GM12878 (cell line): ENCODE measurements around the gene ADAM33. TPM values are rescaled to one million over a fixed set of nuclear protein-coding genes. Genes with fewer than 3 reads are reported as not detected.

Source experiments
- ATAC-seq: fragments of 200-7000 bp; cut with Tn5 transposase; 3 replicates; pipeline ENCODE4 v1.9.1; 2020; ENCODE audit warnings: mild to moderate bottlenecking, moderate library complexity
- BruUV-seq: library from RNA; stranded (reverse); fragments of 400-500 nt; replicated peaks from 2 replicates; lab custom pipeline; 2021; lab: Mats Ljungman, UMichigan
- CTCF ChIA-PET: fragments of 300-600 bp; sonication (Branson Sonifier 250); formaldehyde crosslinking; extraction: SDS; loops from one replicate; lab custom pipeline; 2021; ENCODE audit warnings: inconsistent platforms; lab: Yijun Ruan, JAX
- POLR2A ChIA-PET: fragments of 350-600 bp; formaldehyde crosslinking; extraction: SDS; loops from one replicate; lab custom pipeline; 2021; ENCODE audit warnings: inconsistent platforms; lab: Charles Lee
- RAD21 ChIA-PET: fragments of 300-600 bp; sonication (Branson Sonifier 250); formaldehyde crosslinking; loops from one replicate; lab custom pipeline; 2023; ENCODE audit warnings: antibody characterized with exemption; ENCODE audit not compliant: unreplicated experiment; lab: Charles Lee
- SMC1A ChIA-PET: fragments of 300-600 bp; sonication (Branson Sonifier 250); formaldehyde crosslinking; loops from one replicate; lab custom pipeline; 2023; ENCODE audit not compliant: unreplicated experiment, uncharacterized antibody; lab: Charles Lee
- DNase-seq: peaks from one replicate; pipeline ENCODE4 v3.0.0-alpha.2; 2011; ENCODE audit warnings: low read depth, low spot score
- FAIRE-seq: peaks from 3 replicates; lab custom pipeline; 2011; peaks lifted over from hg19 to GRCh38; lab: Jason Lieb, UNC
- H2AFZ ChIP-seq: 2 replicates; pipeline ENCODE4 v1.6.0; 2011; ENCODE audit warnings: low read depth, low read length, control low read depth; ENCODE audit not compliant: control insufficient read depth
- H3K27ac ChIP-seq: 2 replicates; pipeline ENCODE4 v1.5.1; 2011; ENCODE audit warnings: control low read depth; ENCODE audit not compliant: control insufficient read depth, insufficient read depth
- H3K27me3 ChIP-seq, 2 experiments: replicated peaks in 1 of 2; 2 replicates each; pipeline versions ENCODE4 v1.6.0 to v1.6.1; 2011; ENCODE audit warnings: low read length in 1 of 2; ENCODE audit not compliant: control insufficient read depth in 2 of 2, insufficient read depth in 2 of 2
- H3K36me3 ChIP-seq, 2 experiments: 2 replicates each; pipeline ENCODE4 v1.5.1; 2011; ENCODE audit warnings: low read length in 1 of 2; ENCODE audit not compliant: control insufficient read depth in 2 of 2, insufficient read depth in 2 of 2
- H3K4me1 ChIP-seq: 2 replicates; pipeline ENCODE4 v1.6.1; 2011; ENCODE audit warnings: mild to moderate bottlenecking, low read length, moderate library complexity, mixed read lengths; ENCODE audit not compliant: control insufficient read depth, insufficient read depth
- H3K4me2 ChIP-seq: 2 replicates; pipeline ENCODE4 v1.6.0; 2011; ENCODE audit warnings: control low read depth; ENCODE audit not compliant: control insufficient read depth, insufficient read depth
- H3K4me3 ChIP-seq: fragments of 200-600 bp; sonication (generic); 2 replicates; pipeline ENCODE4 v1.5.1; 2016
- H3K79me2 ChIP-seq: 2 replicates; pipeline ENCODE4 v1.6.0; 2011; ENCODE audit warnings: low read length; ENCODE audit not compliant: control insufficient read depth, insufficient read depth
- H3K9ac ChIP-seq: 2 replicates; pipeline ENCODE4 v1.8.0; 2011; ENCODE audit warnings: low read length, control low read depth, mixed read lengths; ENCODE audit not compliant: control insufficient read depth, insufficient read depth
- H3K9me3 ChIP-seq: replicated peaks from 3 replicates; pipeline ENCODE4 v1.5.1; 2011; ENCODE audit warnings: mild to moderate bottlenecking, low read length; ENCODE audit not compliant: control insufficient read depth, insufficient read depth
- H4K20me1 ChIP-seq: 2 replicates; pipeline ENCODE4 v1.6.0; 2011; ENCODE audit not compliant: control insufficient read depth, insufficient read depth
- DPF2 ChIP-seq: fragments of 450-650 bp; IDR thresholded peaks from 2 replicates; pipeline ENCODE4 v1.6.1; 2017; ENCODE audit warnings: mild to moderate bottlenecking
- MTA2 ChIP-seq: fragments of 450-650 bp; IDR thresholded peaks from 2 replicates; pipeline ENCODE4 v1.6.1; 2016; ENCODE audit warnings: low read depth, mild to moderate bottlenecking, moderate library complexity
- MYC ChIP-seq: IDR thresholded peaks from 2 replicates; pipeline ENCODE4 v1.6.1; 2011; ENCODE audit warnings: mild to moderate bottlenecking, low read length, moderate library complexity, inconsistent platforms; ENCODE audit not compliant: insufficient read depth, insufficient replicate concordance, insufficient read length, severe bottlenecking
- PAX8 ChIP-seq: fragments of 450-650 bp; IDR thresholded peaks from 2 replicates; pipeline ENCODE4 v1.6.1; 2017; ENCODE audit warnings: mild to moderate bottlenecking, moderate library complexity
- SUZ12 ChIP-seq: fragments of 200-600 bp; sonication (generic); IDR thresholded peaks from one replicate; pipeline ENCODE4 v1.6.1; 2018; ENCODE audit warnings: antibody characterized with exemption, mild to moderate bottlenecking; ENCODE audit not compliant: unreplicated experiment
- ZBTB33 ChIP-seq: fragments of 450-650 bp; IDR thresholded peaks from 2 replicates; pipeline ENCODE4 v1.6.1; 2017; ENCODE audit warnings: mild to moderate bottlenecking
- ZNF24 ChIP-seq: fragments of 450-650 bp; IDR thresholded peaks from 2 replicates; pipeline ENCODE4 v1.6.1; 2017; ENCODE audit warnings: antibody characterized with exemption, mild to moderate bottlenecking
- WGBS: methylation state at CpG from one replicate; pipeline ENCODE4 v1.1.6; 2016; ENCODE audit warnings: low lambda C conversion rate; ENCODE audit not compliant: insufficient replicate concordance, insufficient coverage; ENCODE audit errors: missing lambda C conversion rate; 5-methylcytosine and 5-hydroxymethylcytosine counted together
- in situ Hi-C: fragments of 300-500 bp; cut with MboI; formaldehyde crosslinking; loops from 9 replicates; pipeline ENCODE4 v1.14.3; 2018; ENCODE audit warnings: mixed read lengths
- intact Hi-C: fragments of 100-400 bp; cut with micrococcal nuclease; formaldehyde crosslinking; loops from one replicate; pipeline ENCODE4 v1.14.2; 2022; ENCODE audit not compliant: unreplicated experiment
- polyA plus RNA-seq, 11 experiments: library from polyadenylated mRNA; depleted of rRNA in 4 of 11; unstranded in 6 of 11; stranded (reverse) in 5 of 11; fragments of >200 nt; fragmentation: Nextera tagmentation in 4 of 11; fragmentation: Illumina TruSeq in 1 of 11; extraction: Ambion mirVana in 4 of 11; extraction: Trizol in 1 of 11; gene quantifications; 1 replicate in 1 of 11; 2 replicates in 10 of 11; pipeline versions ENCODE4 v1.2.1 to v1.2.3, GENCODE V29; 2011 to 2016; ENCODE audit warnings: inconsistent platforms in 2 of 11, missing spikeins in 2 of 11, low read depth in 1 of 11
- total RNA-seq, 4 experiments: library from RNA; depleted of rRNA in 3 of 4; stranded (reverse); fragments of >200 nt in 3 of 4; fragmentation: Illumina TruSeq in 1 of 4; extraction: Trizol in 1 of 4; gene quantifications; 2 replicates each; pipeline versions ENCODE4 v1.2.1 to v1.2.3, GENCODE V29; 2013 to 2021

The ADAM33 gene
- total and polyA plus RNA-seq, 10 of the 15 experiments (the other 5 are each of a cell fraction or from before 2014, with no cell fraction given): not detected

DNA sequence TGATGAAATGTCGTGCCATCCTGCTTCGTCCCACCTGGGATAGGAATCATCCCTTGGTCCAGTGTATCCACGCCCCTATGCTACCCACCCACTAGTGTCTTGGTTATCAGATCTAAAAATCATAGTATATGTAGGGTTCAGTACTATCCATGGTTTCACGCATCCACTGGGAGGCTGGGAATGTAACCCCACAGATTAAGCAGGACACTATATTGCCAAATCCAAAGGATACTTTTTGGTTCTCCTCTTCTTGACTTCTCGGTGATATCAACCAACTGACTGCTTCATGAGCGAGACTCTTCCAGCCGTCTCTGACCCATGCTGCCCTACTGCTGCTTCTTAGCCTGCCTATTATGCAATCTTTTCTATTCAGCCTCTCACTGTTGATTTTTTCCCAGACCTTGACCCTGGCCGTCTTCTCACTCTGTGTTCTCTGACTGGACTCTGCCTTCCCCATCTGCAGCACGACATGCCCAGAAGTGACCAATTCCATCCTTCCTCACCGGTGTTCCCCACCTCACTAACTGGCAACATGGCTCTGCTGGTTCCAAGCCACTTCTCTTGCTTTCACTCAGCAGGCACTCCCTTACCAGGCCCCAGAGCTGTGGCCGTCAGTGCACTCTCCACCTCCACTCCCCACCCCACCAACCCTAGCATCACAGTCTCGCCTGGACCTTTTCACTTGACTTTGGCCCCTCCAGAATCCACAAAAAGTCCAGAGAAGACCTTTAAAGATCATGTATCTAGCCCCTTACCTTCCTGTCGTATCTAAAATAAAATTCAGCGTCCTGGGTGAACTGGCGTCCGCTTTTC lies 53.1 kb downstream of the ADAM33 start:
- Histone ChIP-seq H3K36me3 (peaks cover 0 to 4% of the 10 kb centered on the region in 2 experiments; a peak in 2 of 4 replicates), H3K4me3 (no peak overlapping the region), H2AFZ (no peak overlapping the region), H3K4me1 (no peaks in the 10 kb centered on the region), H4K20me1 (no peaks in the 10 kb centered on the region), H3K79me2 (no peaks in the 10 kb centered on the region), H3K9me3 (no peaks in the 10 kb centered on the region), H3K27ac (no peak overlapping the region), H3K4me2 (no peak overlapping the region), H3K9ac (no peak overlapping the region), H3K27me3 (no peaks in the 10 kb centered on the region)
- ChIA-PET RAD21 (no interaction called here), CTCF (no interaction called here), SMC1A (no interaction called here), POLR2A (no interaction called here)
- FAIRE-seq: no peak
- intact Hi-C loops: no loop called here
- no peak for ATAC-seq
- BruUV-seq: no TSS peak
- in situ Hi-C loops: no loop called here
- WGBS: 86% methylated on average over 16 of the region's 16 CpGs
- no peak for DNase-seq
- no peak for TF ChIP-seq ZNF24
- no peak for TF ChIP-seq SUZ12
- no peak for TF ChIP-seq MYC
- TF ChIP-seq PAX8: no peak
- TF ChIP-seq ZBTB33: no peak
- TF ChIP-seq MTA2: no peak
- TF ChIP-seq DPF2: no peak
